RWPE2 (cell line): ENCODE results near the gene DCDC2.
"Not testable (repeated sequence)": the region's sequence is repeated elsewhere in the genome, so short reads cannot be mapped to it uniquely, and the experiment has no call there.

Source experiments
- ATAC-seq: fragments of 200-7000 bp; cut with Tn5 transposase; 3 replicates; pipeline ENCODE4 v1.9.1; 2021; ENCODE audit warnings: low read depth
- DNase-seq: peaks from one replicate; pipeline ENCODE4 v3.0.0-alpha.2; 2020; ENCODE audit warnings: low spot score
- H3K27ac ChIP-seq: fragments of 450-650 bp; 2 replicates; pipeline ENCODE4 v1.5.1; 2017; ENCODE audit warnings: mild to moderate bottlenecking; ENCODE audit not compliant: poor library complexity, severe bottlenecking
- H3K27me3 ChIP-seq: fragments of 250-450 bp; sonication (Bioruptor Pico); 2 replicates; pipeline ENCODE4 v1.5.1; 2021; ENCODE audit warnings: mild to moderate bottlenecking, moderate library complexity; ENCODE audit not compliant: insufficient read depth, poor library complexity, severe bottlenecking
- H3K36me3 ChIP-seq: fragments of 250-450 bp; sonication (Bioruptor Pico); 2 replicates; pipeline ENCODE4 v1.5.1; 2020; ENCODE audit warnings: low read depth, mild to moderate bottlenecking, moderate library complexity
- H3K4me1 ChIP-seq: fragments of 250-450 bp; sonication (Bioruptor Pico); 2 replicates; pipeline ENCODE4 v1.5.1; 2021; ENCODE audit warnings: mild to moderate bottlenecking, moderate library complexity; ENCODE audit not compliant: insufficient read depth, poor library complexity, severe bottlenecking
- H3K4me3 ChIP-seq: fragments of 250-450 bp; sonication (Bioruptor Pico); 2 replicates; pipeline ENCODE4 v1.5.1; 2021; ENCODE audit warnings: mild to moderate bottlenecking, moderate library complexity; ENCODE audit not compliant: severe bottlenecking
- H3K9me3 ChIP-seq: fragments of 250-450 bp; sonication (Bioruptor Pico); 2 replicates; pipeline ENCODE4 v1.5.1; 2021; ENCODE audit warnings: mild to moderate bottlenecking, moderate library complexity; ENCODE audit not compliant: severe bottlenecking
- CTCF ChIP-seq: fragments of 450-650 bp; IDR thresholded peaks from one replicate; pipeline ENCODE4 v1.5.1; 2017; ENCODE audit warnings: mild to moderate bottlenecking, moderate library complexity; ENCODE audit not compliant: poor library complexity, severe bottlenecking

DCDC2 gene

GRCh38 chr6:24306038-24306437, 51.8 kb downstream of the DCDC2 start:
- no peaks in the 10 kb centered on the region for H3K4me1 ChIP-seq
- no peak overlapping the region for H3K27ac ChIP-seq
- no peak for TF ChIP-seq CTCF
- H3K36me3 ChIP-seq, result no peaks in the 10 kb centered on the region
- H3K9me3 ChIP-seq, result no peaks in the 10 kb centered on the region
- no peak for ATAC-seq
- no peak for DNase-seq
- no peaks in the 10 kb centered on the region for H3K27me3 ChIP-seq
- H3K4me3 ChIP-seq, result no peak overlapping the region

- H3K4me1 ChIP-seq, result no peaks in the 10 kb centered on the region
- ATAC-seq (no peak), DNase-seq (no peak)
- no peaks in the 10 kb centered on the region for H3K9me3 ChIP-seq
- no peaks in the 10 kb centered on the region for H3K36me3 ChIP-seq
- H3K27ac ChIP-seq, result no peak overlapping the region
- TF ChIP-seq CTCF, result no peak
- H3K4me3 ChIP-seq, result no peak overlapping the region
- H3K27me3 ChIP-seq, result no peaks in the 10 kb centered on the region
Observed at GRCh38 chr6:24296944-24297343, 60.9 kb downstream of the DCDC2 start.

GRCh38 chr6:24293852-24294251, 64.0 kb downstream of the DCDC2 start:
- not testable (repeated sequence) for ATAC-seq, DNase-seq, H3K9me3 ChIP-seq

GRCh38 chr6:24287239-24287638, 70.6 kb downstream of the DCDC2 start:
- no peaks in the 10 kb centered on the region for H3K9me3 ChIP-seq
- no peak overlapping the region for H3K4me3 ChIP-seq
- H3K27me3 ChIP-seq, result no peaks in the 10 kb centered on the region
- DNase-seq (no peak), ATAC-seq (no peak)
- no peak overlapping the region for H3K27ac ChIP-seq
- TF ChIP-seq CTCF, result no peak
- no peaks in the 10 kb centered on the region for H3K36me3 ChIP-seq
- no peaks in the 10 kb centered on the region for H3K4me1 ChIP-seq

More at GRCh38 chr6:24293852-24294251, 64.0 kb downstream of the DCDC2 start:
- not testable (repeated sequence) for H3K27ac ChIP-seq, H3K4me1 ChIP-seq, H3K36me3 ChIP-seq, H3K4me3 ChIP-seq, H3K27me3 ChIP-seq

- no peak for ATAC-seq
- no peaks in the 10 kb centered on the region for H3K4me1 ChIP-seq
- no peaks in the 10 kb centered on the region for H3K9me3 ChIP-seq
- H3K27ac ChIP-seq, result no peak overlapping the region
- no peak overlapping the region for H3K4me3 ChIP-seq
- no peaks in the 10 kb centered on the region for H3K36me3 ChIP-seq
- no peaks in the 10 kb centered on the region for H3K27me3 ChIP-seq
- no peak for DNase-seq
- TF ChIP-seq CTCF, result no peak
Observed at GRCh38 chr6:24284006-24284405, 73.9 kb downstream of the DCDC2 start.
